ENCODE data around the gene DND1. TPM values are rescaled to one million over a fixed set of nuclear protein-coding genes. Genes with fewer than 3 reads are reported as not detected.
"Not testable (repeated sequence)": the region's sequence is repeated elsewhere in the genome, so short reads cannot be mapped to it uniquely, and the experiment has no call there.

The DND1 gene
- total and polyA plus RNA-seq, 3 donors from 2014 or later: 21.8 to 47.2 (median 31.8) TPM

- H3K4me3 ChIP-seq: no peak overlapping the region
- H3K27me3 ChIP-seq: no peaks in the 10 kb centered on the region
- no peaks in the 10 kb centered on the region for H3K36me3 ChIP-seq (ENCODE audit: low read depth, missing control alignments)
- 86 to 89% methylated on average over 6 of the region's 6 CpGs for WGBS, 2 donors
- no peak for DNase-seq
- H3K9me3 ChIP-seq: no peaks in the 10 kb centered on the region
- H3K27ac ChIP-seq: no peak overlapping the region
- TF ChIP-seq CTCF (IDR thresholded peaks at IDR 0.05) (no peak), POLR2A (IDR thresholded peaks at IDR 0.05) (no peak)
- intact Hi-C loops (cut with DNase I; ENCODE audit: low total_unique reads): no loop called here
- H3K4me1 ChIP-seq: no peaks in the 10 kb centered on the region
These were observed 45.4 kb downstream of the DND1 start for GRCh38 chr5:140627972-140628371.

GRCh38 chr5:140624886-140625285 is 48.5 kb downstream of the DND1 start:
- H3K27ac ChIP-seq; H3K36me3 ChIP-seq (ENCODE audit: low read depth, missing control alignments); DNase-seq; H3K4me3 ChIP-seq; H3K27me3 ChIP-seq; H3K4me1 ChIP-seq; H3K9me3 ChIP-seq; intact Hi-C loops (cut with DNase I; ENCODE audit: low total_unique reads): not testable (repeated sequence)
- WGBS, 2 donors: 85 to 92% methylated on average over 10 of the region's 10 CpGs

- H3K27me3 ChIP-seq; H3K4me1 ChIP-seq; H3K9me3 ChIP-seq; H3K36me3 ChIP-seq (ENCODE audit: low read depth, missing control alignments); DNase-seq; H3K4me3 ChIP-seq; H3K27ac ChIP-seq; intact Hi-C loops (cut with DNase I; ENCODE audit: low total_unique reads): not testable (repeated sequence)
These were observed 50.3 kb downstream of the DND1 start for GRCh38 chr5:140623061-140623460.

GRCh38 chr5:140622301-140622700 is 51.1 kb downstream of the DND1 start:
- Histone ChIP-seq H3K27me3 (no peaks in the 10 kb centered on the region), H3K4me1 (no peaks in the 10 kb centered on the region), H3K36me3 (ENCODE audit: low read depth, missing control alignments) (no peaks in the 10 kb centered on the region), H3K27ac (no peak overlapping the region), H3K9me3 (no peaks in the 10 kb centered on the region), H3K4me3 (no peak overlapping the region)
- TF ChIP-seq POLR2A (IDR thresholded peaks at IDR 0.05): no peak
- no peak for TF ChIP-seq CTCF (IDR thresholded peaks at IDR 0.05)
- whole genome bisulfite sequencing, 2 donors: 74 to 76% methylated on average over 3 of the region's 3 CpGs
- DNase-seq: no peak
- intact Hi-C loops (cut with DNase I; ENCODE audit: low total_unique reads): no loop called here

Small RNA genes within 50 kb of the gene (microRNA-seq; reads per million reads assigned to microRNA genes)
- 2.8 to 4.9 reads per million in 2 donors for gene MIR3655 (ENCODE audit: borderline number of aligned reads in 2 of 2, borderline replicate concordance in 1 of 2)

Small RNA genes within 50 kb of the gene (small RNA-seq; reads per million reads assigned to genes)
- gene VTRNA1-1 (12.8 to 13.9 reads per million in 2 donors), gene VTRNA1-2 (3.0 to 5.8 reads per million in 2 donors)

Other genes with a start within 250 kb of the DND1 start
- gene EIF4EBP3, start 125.9 kb downstream of the DND1 start, total RNA-seq: 10 to 100 TPM; 11.7 to 14.0 TPM
- 47.3 TPM for gene EIF4EBP3, start 125.9 kb downstream of the DND1 start, polyA plus RNA-seq (ENCODE audit: insufficient read depth, low read depth, low replicate concordance)
- gene SRA1, start 116.1 kb downstream of the DND1 start, total RNA-seq: 10 to 100 TPM; 43.1 to 51.3 TPM
- 49.0 TPM for gene SRA1, start 116.1 kb downstream of the DND1 start, polyA plus RNA-seq (ENCODE audit: insufficient read depth, low read depth, low replicate concordance)
- gene APBB3, start 109.0 kb downstream of the DND1 start, total RNA-seq: 100 to 1,000 TPM; 122 to 129 TPM
- gene APBB3, start 109.0 kb downstream of the DND1 start, polyA plus RNA-seq (ENCODE audit: insufficient read depth, low read depth, low replicate concordance): 73.1 TPM
- 100 to 1,000 TPM in 1 of 2 donors, 10 to 100 TPM in 1; 84.3 to 105 TPM for gene SLC35A4, start 108.7 kb downstream of the DND1 start, total RNA-seq
- gene SLC35A4, start 108.7 kb downstream of the DND1 start, polyA plus RNA-seq (ENCODE audit: insufficient read depth, low read depth, low replicate concordance): 97.0 TPM
- gene CD14, start 40.4 kb downstream of the DND1 start, total RNA-seq: 10 to 100 TPM; 23.7 to 41.1 TPM
- 40.5 TPM for gene CD14, start 40.4 kb downstream of the DND1 start, polyA plus RNA-seq (ENCODE audit: insufficient read depth, low read depth, low replicate concordance)
- 100 to 1,000 TPM in 1 of 2 donors, 10 to 100 TPM in 1; 58.0 to 103 TPM for gene TMCO6, start 34.1 kb downstream of the DND1 start, total RNA-seq
- gene TMCO6, start 34.1 kb downstream of the DND1 start, polyA plus RNA-seq (ENCODE audit: insufficient read depth, low read depth, low replicate concordance): 34.5 TPM
- gene NDUFA2, start 25.9 kb downstream of the DND1 start, total RNA-seq: 100 to 1,000 TPM in 1 of 2 donors, 10 to 100 TPM in 1; 82.6 to 109 TPM
- gene NDUFA2, start 25.9 kb downstream of the DND1 start, polyA plus RNA-seq (ENCODE audit: insufficient read depth, low read depth, low replicate concordance): 116 TPM
- 100 to 1,000 TPM; 160 to 192 TPM for gene IK, start 25.7 kb downstream of the DND1 start, total RNA-seq
- gene IK, start 25.7 kb downstream of the DND1 start, polyA plus RNA-seq (ENCODE audit: insufficient read depth, low read depth, low replicate concordance): 187 TPM
- 10 to 100 TPM; 17.6 to 21.1 TPM for gene WDR55, start 8.7 kb downstream of the DND1 start, total RNA-seq
- gene WDR55, start 8.7 kb downstream of the DND1 start, polyA plus RNA-seq (ENCODE audit: insufficient read depth, low read depth, low replicate concordance): 11.7 TPM
- 10 to 100 TPM; 58.7 to 63.9 TPM for gene HARS1, start 17.8 kb upstream of the DND1 start, total RNA-seq
- 73.4 TPM for gene HARS1, start 17.8 kb upstream of the DND1 start, polyA plus RNA-seq (ENCODE audit: insufficient read depth, low read depth, low replicate concordance)
- gene HARS2, start 17.9 kb upstream of the DND1 start, total RNA-seq: 10 to 100 TPM; 40.2 to 43.1 TPM
- 30.8 TPM for gene HARS2, start 17.9 kb upstream of the DND1 start, polyA plus RNA-seq (ENCODE audit: insufficient read depth, low read depth, low replicate concordance)
- gene ZMAT2, start 26.9 kb upstream of the DND1 start, total RNA-seq: 10 to 100 TPM; 28.5 to 30.2 TPM
- 50.5 TPM for gene ZMAT2, start 26.9 kb upstream of the DND1 start, polyA plus RNA-seq (ENCODE audit: insufficient read depth, low read depth, low replicate concordance)
- gene PCDHA1, start 112.6 kb upstream of the DND1 start, total RNA-seq: 1 to 10 TPM; 1.7 to 2.6 TPM
- 1.8 TPM for gene PCDHA1, start 112.6 kb upstream of the DND1 start, polyA plus RNA-seq (ENCODE audit: insufficient read depth, low read depth, low replicate concordance)
- gene PCDHA2, start 121.3 kb upstream of the DND1 start, total RNA-seq: 1 to 10 TPM; 1.0 to 1.3 TPM
- gene PCDHA2, start 121.3 kb upstream of the DND1 start, polyA plus RNA-seq (ENCODE audit: insufficient read depth, low read depth, low replicate concordance): 0.57 TPM
- gene PCDHA3, start 127.5 kb upstream of the DND1 start, total RNA-seq: 1 to 10 TPM in 1 of 2 donors, under 1 TPM in 1; 0.79 to 2.0 TPM
- gene PCDHA3, start 127.5 kb upstream of the DND1 start, polyA plus RNA-seq (ENCODE audit: insufficient read depth, low read depth, low replicate concordance): 0.74 TPM
- gene PCDHA4, start 133.5 kb upstream of the DND1 start, total RNA-seq: 1 to 10 TPM; 3.4 to 4.5 TPM
- 1.3 TPM for gene PCDHA4, start 133.5 kb upstream of the DND1 start, polyA plus RNA-seq (ENCODE audit: insufficient read depth, low read depth, low replicate concordance)
- gene PCDHA5, start 148.0 kb upstream of the DND1 start, total RNA-seq: 1 to 10 TPM; 1.0 to 1.7 TPM
- 0.21 TPM for gene PCDHA5, start 148.0 kb upstream of the DND1 start, polyA plus RNA-seq (ENCODE audit: insufficient read depth, low read depth, low replicate concordance)
- gene PCDHA6, start 154.4 kb upstream of the DND1 start, total RNA-seq: 1 to 10 TPM; 2.3 to 4.6 TPM
- gene PCDHA6, start 154.4 kb upstream of the DND1 start, polyA plus RNA-seq (ENCODE audit: insufficient read depth, low read depth, low replicate concordance): 0.88 TPM
- gene PCDHA7, start 160.7 kb upstream of the DND1 start, total RNA-seq: 1 to 10 TPM; 2.7 to 3.8 TPM
- 0.78 TPM for gene PCDHA7, start 160.7 kb upstream of the DND1 start, polyA plus RNA-seq (ENCODE audit: insufficient read depth, low read depth, low replicate concordance)
- gene PCDHA8, start 167.6 kb upstream of the DND1 start, total RNA-seq: 1 to 10 TPM; 1.2 to 1.9 TPM
- 0.24 TPM for gene PCDHA8, start 167.6 kb upstream of the DND1 start, polyA plus RNA-seq (ENCODE audit: insufficient read depth, low read depth, low replicate concordance)
- gene PCDHA9, start 174.8 kb upstream of the DND1 start, total RNA-seq: 1 to 10 TPM; 2.0 to 2.3 TPM
- gene PCDHA9, start 174.8 kb upstream of the DND1 start, polyA plus RNA-seq (ENCODE audit: insufficient read depth, low read depth, low replicate concordance): 1.1 TPM
- 1 to 10 TPM; 3.3 to 4.4 TPM for gene PCDHA10, start 182.3 kb upstream of the DND1 start, total RNA-seq
- 0.95 TPM for gene PCDHA10, start 182.3 kb upstream of the DND1 start, polyA plus RNA-seq (ENCODE audit: insufficient read depth, low read depth, low replicate concordance)
- 1 to 10 TPM; 2.9 to 4.6 TPM for gene PCDHA11, start 195.4 kb upstream of the DND1 start, total RNA-seq
- 2.7 TPM for gene PCDHA11, start 195.4 kb upstream of the DND1 start, polyA plus RNA-seq (ENCODE audit: insufficient read depth, low read depth, low replicate concordance)
- gene PCDHA12, start 201.7 kb upstream of the DND1 start, total RNA-seq: 1 to 10 TPM; 4.0 to 4.3 TPM
- gene PCDHA12, start 201.7 kb upstream of the DND1 start, polyA plus RNA-seq (ENCODE audit: insufficient read depth, low read depth, low replicate concordance): 1.9 TPM
- gene PCDHA13, start 208.5 kb upstream of the DND1 start, total RNA-seq: 1 to 10 TPM; 4.4 to 4.7 TPM
- 1.8 TPM for gene PCDHA13, start 208.5 kb upstream of the DND1 start, polyA plus RNA-seq (ENCODE audit: insufficient read depth, low read depth, low replicate concordance)